Activated T-helper 1 cell treated with anti-CD3 and anti-CD28 coated beads, Interleukin-12 subunit alpha, Interleukin-12 subunit beta, Interleukin-2, Interleukin-4 antibody, amounts not matched to agents 30 ng/mL and 10 ng/mL and 1 ng/mL, durations not matched to agents 14 hours and 24 hours and 36 hours (primary cell): ENCODE data around the gene LHFPL2. TPM values are rescaled to one million over a fixed set of nuclear protein-coding genes. Genes with fewer than 3 reads are reported as not detected.
A peak's percentile ranks its signal among the peaks of the same experiment; 100 is the strongest.

ENCODE experiments used
- DNase-seq: peaks from one replicate; pipeline ENCODE4 v3.0.0; 2021; ENCODE audit warnings: low spot score
- H3K27ac Mint-ChIP-seq: one replicate; pipeline ENCODE4 v1.8.0; 2021; ENCODE audit warnings: mild to moderate bottlenecking, mixed read lengths
- H3K27me3 Mint-ChIP-seq: one replicate; pipeline ENCODE4 v1.8.0; 2022; ENCODE audit warnings: mild to moderate bottlenecking, moderate library complexity, mixed read lengths; ENCODE audit not compliant: insufficient read depth
- H3K36me3 Mint-ChIP-seq: one replicate; pipeline ENCODE4 v1.8.0; 2021; ENCODE audit warnings: low read depth, mixed read lengths
- H3K4me1 Mint-ChIP-seq: one replicate; pipeline ENCODE4 v1.8.0; 2021; ENCODE audit warnings: low read depth, mixed read lengths
- H3K4me3 Mint-ChIP-seq: one replicate; pipeline ENCODE4 v1.8.0; 2021; ENCODE audit warnings: mild to moderate bottlenecking, moderate library complexity, mixed read lengths
- H3K9me3 Mint-ChIP-seq: one replicate; pipeline ENCODE4 v1.8.0; 2021; ENCODE audit warnings: mixed read lengths
- intact Hi-C: fragments of 100-400 bp; cut with micrococcal nuclease; formaldehyde crosslinking; loops from one replicate; pipeline ENCODE4 v1.15.1; 2024
- total RNA-seq: library from RNA; stranded (reverse); gene quantifications from 2 replicates; pipeline ENCODE4 v1.2.3, GENCODE V29; 2022

The LHFPL2 gene
- total RNA-seq, 1 donor from 2014 or later, result 0.08 TPM

DNA sequence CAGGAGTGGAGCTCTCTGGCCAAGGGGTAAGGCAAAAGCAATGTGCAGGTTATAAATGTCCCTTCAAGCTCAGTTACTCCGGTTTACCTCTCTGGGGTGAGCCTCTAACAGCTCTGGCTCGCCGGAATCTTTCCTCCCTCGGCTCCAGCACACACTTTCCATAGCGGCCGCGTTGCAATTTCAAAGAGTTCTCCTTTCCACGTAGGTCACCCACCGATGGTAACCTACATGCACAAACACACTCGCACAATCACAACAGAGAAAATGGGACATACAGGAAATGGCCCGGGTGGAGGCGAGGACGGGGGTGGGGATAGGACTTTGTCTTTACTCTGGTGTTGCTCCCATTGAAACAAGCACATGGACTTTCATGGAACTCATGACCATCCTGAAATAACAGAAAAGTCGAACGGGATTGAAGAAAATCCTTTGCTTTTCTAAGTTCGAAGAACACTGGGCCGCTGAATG is 1.2 kb downstream of the LHFPL2 start:
- no peak for DNase-seq
- H3K9me3 Mint-ChIP-seq, result no peaks in the 10 kb centered on the region
- H3K27me3 Mint-ChIP-seq, result peaks cover 44% of the 10 kb centered on the region
- intact Hi-C loops, result loop anchor here (5.0 kb wide), 1 partner anchor 240 kb away; no protein-coding TSS in a partner anchor
- no peaks in the 10 kb centered on the region for H3K36me3 Mint-ChIP-seq
- H3K27ac Mint-ChIP-seq, result no peak overlapping the region
- H3K4me1 Mint-ChIP-seq, result peaks cover 16% of the 10 kb centered on the region
- H3K4me3 Mint-ChIP-seq, result peak overlapping the region; percentile 81

DNA sequence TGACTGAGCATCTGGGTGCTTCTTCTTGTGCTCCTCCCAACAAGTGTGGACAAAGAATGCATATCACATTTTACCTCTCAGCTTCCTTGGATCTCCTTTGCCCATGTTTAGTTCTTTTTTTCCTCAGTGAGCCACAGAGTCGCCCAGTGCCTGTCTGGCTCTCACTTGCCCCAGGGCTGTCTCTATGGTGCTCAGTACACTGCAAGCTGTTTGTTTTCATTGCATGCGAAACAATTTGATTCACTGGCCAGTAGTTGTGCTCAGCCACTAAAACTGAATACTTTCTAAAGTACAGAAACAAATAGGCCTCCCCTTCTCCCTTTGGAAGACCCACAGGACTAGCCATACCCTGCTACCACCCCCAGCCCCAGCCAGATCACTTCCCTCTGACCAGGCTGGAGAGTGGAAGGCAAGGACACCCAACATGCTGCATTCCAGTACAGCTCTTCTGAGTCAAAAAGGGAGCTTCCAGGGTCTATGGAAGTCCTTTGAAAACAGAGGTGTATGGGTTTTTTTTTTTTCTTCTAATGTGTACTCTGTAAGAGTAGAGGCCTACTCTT is 3.8 kb downstream of the LHFPL2 start:
- Mint-ChIP-seq H3K4me1 (peaks cover 12% of the 10 kb centered on the region), H3K36me3 (no peaks in the 10 kb centered on the region), H3K27me3 (peaks cover 29% of the 10 kb centered on the region), H3K27ac (no peak overlapping the region), H3K9me3 (no peaks in the 10 kb centered on the region), H3K4me3 (no peak overlapping the region)
- intact Hi-C loops, result loop anchor here (5.0 kb wide), 1 partner anchor 242 kb away; no protein-coding TSS in a partner anchor
- DNase-seq, result no peak

DNA sequence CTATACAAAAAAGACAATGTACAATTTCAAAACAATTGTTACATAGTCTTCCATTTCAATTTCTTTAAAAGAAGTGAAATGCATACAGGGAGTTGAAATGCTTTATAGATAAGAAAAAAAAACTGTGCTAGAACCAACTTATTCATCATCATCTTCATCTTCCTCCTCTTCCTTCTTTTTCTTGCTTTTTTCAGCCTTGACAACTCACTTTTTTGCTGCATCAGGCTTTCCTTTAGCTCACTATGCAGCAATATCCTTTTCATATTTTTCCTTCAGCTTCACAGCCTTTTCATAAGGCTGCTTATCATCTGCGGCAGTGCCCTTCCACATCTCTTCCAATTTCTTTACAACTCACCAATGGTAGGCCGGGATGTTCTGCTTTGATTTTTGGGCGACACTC is 4.4 kb downstream of the LHFPL2 start:
- H3K27ac Mint-ChIP-seq, result no peak overlapping the region
- peaks cover 10% of the 10 kb centered on the region for H3K4me1 Mint-ChIP-seq
- H3K36me3 Mint-ChIP-seq, result no peaks in the 10 kb centered on the region
- no peak overlapping the region for H3K4me3 Mint-ChIP-seq
- intact Hi-C loops, result no loop called here
- H3K27me3 Mint-ChIP-seq, result peaks cover 26% of the 10 kb centered on the region
- H3K9me3 Mint-ChIP-seq, result no peaks in the 10 kb centered on the region
- no peak for DNase-seq

DNA sequence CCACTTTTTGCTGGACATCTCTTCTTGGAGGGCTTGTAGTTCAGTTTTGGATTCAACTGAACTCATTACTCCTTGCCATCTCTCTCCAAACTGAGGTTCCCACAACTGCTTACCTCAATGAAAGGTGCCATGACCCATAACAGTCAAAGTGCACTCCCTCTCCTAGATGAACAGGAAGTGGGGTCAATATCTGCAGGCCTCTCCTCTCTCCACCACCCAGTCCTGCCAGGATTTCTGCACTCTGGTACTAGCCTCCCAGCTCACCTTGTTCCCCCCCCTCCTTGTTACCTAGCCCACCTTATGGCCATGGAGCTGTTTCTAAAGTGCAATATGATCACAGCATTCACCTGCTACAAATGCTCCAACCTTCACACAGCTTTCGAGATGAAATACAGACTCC is 5.9 kb downstream of the LHFPL2 start:
- no peak overlapping the region for H3K4me3 Mint-ChIP-seq
- DNase-seq, result no peak
- peaks cover 10% of the 10 kb centered on the region for H3K4me1 Mint-ChIP-seq
- H3K27ac Mint-ChIP-seq, result no peak overlapping the region
- no peaks in the 10 kb centered on the region for H3K36me3 Mint-ChIP-seq
- intact Hi-C loops, result no loop called here
- no peaks in the 10 kb centered on the region for H3K9me3 Mint-ChIP-seq
- peaks cover 26% of the 10 kb centered on the region for H3K27me3 Mint-ChIP-seq

DNA sequence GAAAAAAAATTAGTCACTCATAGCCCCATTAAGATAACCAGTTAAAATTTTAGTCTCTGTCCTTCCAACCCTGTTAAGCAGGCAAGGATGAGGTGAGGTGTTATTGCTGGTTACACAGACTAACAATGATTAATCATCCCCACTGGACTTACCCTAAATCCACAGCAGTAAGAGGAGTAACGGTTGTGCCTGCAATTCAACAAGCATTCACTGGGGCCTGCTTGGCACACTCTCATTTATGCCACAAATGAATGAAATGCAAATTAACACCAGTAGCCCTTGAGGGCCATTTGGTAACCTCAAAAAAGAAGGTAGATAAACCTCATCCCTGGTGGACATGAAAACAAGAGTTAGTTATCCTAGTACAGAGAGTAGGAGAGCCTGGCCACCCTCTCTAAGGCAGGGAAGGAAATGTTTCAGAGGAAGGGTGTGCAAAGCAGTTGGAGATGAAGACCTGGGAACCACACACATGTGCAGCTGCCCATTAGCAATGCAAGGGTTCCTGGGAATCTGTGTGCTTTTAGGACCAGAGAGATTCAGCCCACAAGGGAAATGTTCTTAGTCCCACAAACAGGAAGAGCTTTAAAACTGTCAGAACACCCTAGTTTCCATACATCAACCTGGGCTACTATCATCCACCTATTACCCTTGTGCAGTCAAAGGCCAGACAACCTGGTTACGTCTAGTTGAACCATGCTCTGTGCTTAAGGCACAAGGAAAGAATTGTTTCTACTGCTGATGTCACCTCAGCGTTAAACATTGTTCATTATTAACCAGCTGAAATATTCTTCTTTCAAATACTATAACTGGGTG is 7.7 kb downstream of the LHFPL2 start:
- no peak overlapping the region for H3K27ac Mint-ChIP-seq
- peaks cover 15% of the 10 kb centered on the region for H3K27me3 Mint-ChIP-seq
- no peaks in the 10 kb centered on the region for H3K4me1 Mint-ChIP-seq
- no peak overlapping the region for H3K4me3 Mint-ChIP-seq
- no peaks in the 10 kb centered on the region for H3K9me3 Mint-ChIP-seq
- H3K36me3 Mint-ChIP-seq, result no peaks in the 10 kb centered on the region
- no peak for DNase-seq
- intact Hi-C loops, result no loop called here

DNA sequence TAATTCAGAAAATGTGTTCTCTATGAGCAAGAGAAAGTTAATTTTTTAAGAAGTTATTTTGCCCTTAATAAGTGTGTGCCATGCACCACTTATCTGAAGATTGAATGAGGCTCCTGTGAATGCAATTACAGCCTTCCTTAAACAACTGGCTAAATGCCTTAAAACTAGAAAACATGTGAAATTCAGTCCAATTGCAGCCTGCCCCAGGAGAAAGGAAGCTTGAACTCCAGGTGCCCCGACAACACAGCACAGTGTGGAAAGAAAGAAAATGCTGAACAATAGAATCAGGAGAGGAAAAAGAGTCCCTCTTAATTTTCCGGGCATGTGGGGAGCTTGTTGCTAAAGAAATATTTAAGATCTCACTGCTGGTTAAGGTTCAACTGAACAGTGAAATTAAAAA is 8.8 kb downstream of the LHFPL2 start:
- intact Hi-C loops, result no loop called here
- no peaks in the 10 kb centered on the region for H3K36me3 Mint-ChIP-seq
- H3K27me3 Mint-ChIP-seq, result peaks cover 8% of the 10 kb centered on the region

DNA sequence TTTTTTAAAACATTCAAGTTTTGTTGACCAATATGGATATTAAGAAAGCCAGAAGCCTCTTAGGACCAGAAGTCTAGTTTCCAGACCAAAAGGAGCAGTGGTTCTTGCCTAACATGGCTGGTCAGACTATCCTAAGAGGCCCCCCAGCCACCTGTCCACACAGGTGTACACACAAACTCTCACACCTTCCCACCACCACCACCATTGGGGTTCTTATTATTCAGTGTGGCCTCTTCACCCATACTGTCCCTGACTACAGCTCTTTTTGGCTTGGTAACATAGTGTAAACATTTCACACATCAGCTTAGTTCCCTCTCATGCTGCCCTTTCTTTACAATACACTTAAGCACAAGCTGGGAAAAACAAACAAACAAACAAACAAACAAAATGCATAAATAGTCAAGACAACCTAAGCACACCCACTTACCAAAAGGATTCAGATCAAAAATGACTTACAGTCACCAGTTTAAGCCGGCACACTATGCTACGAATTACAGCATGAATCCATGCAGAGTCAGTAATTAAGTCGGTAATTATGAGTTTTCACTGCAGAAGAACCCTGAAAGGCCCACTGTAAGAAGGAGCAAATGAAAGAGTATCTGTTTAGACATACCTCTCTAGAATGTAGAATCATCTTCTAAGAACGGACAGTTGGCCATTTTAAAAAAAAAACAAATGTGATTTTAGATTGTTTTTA is 9.5 kb downstream of the LHFPL2 start:
- H3K36me3 Mint-ChIP-seq, result no peaks in the 10 kb centered on the region

More for the DNA sequence above, 8.8 kb downstream of the LHFPL2 start:
- Mint-ChIP-seq H3K9me3 (no peaks in the 10 kb centered on the region), H3K4me3 (no peak overlapping the region), H3K27ac (no peak overlapping the region), H3K4me1 (no peaks in the 10 kb centered on the region)
- no peak for DNase-seq

DNA sequence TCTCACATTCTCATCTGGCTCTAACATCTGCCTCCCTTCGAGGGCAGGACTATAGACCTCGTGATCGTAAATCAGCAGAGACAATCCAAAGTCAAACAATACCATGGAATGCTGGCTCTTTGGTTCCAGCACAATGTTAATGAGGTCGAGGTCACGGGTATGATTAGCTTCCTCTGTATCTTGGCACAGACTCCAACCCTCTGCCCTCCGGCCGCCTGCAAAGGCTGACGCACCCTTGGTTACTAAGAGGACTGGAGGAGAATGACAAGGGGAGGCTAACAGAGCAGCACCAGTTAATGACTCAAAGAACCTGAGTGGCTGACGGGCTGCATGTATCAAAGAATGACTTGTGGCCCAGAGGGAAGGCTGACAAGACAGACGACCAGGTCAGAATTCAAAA is 10.1 kb downstream of the LHFPL2 start:
- peaks cover 8% of the 10 kb centered on the region for H3K27me3 Mint-ChIP-seq
- no peaks in the 10 kb centered on the region for H3K9me3 Mint-ChIP-seq
- H3K27ac Mint-ChIP-seq, result no peak overlapping the region
- intact Hi-C loops, result no loop called here
- no peak for DNase-seq
- H3K36me3 Mint-ChIP-seq, result no peaks in the 10 kb centered on the region
- no peaks in the 10 kb centered on the region for H3K4me1 Mint-ChIP-seq
- no peak overlapping the region for H3K4me3 Mint-ChIP-seq

More for the DNA sequence above, 9.5 kb downstream of the LHFPL2 start:
- DNase-seq, result no peak
- Mint-ChIP-seq H3K4me1 (no peaks in the 10 kb centered on the region), H3K27ac (no peak overlapping the region), H3K27me3 (peaks cover 8% of the 10 kb centered on the region), H3K4me3 (no peak overlapping the region), H3K9me3 (no peaks in the 10 kb centered on the region)
- intact Hi-C loops, result no loop called here

DNA sequence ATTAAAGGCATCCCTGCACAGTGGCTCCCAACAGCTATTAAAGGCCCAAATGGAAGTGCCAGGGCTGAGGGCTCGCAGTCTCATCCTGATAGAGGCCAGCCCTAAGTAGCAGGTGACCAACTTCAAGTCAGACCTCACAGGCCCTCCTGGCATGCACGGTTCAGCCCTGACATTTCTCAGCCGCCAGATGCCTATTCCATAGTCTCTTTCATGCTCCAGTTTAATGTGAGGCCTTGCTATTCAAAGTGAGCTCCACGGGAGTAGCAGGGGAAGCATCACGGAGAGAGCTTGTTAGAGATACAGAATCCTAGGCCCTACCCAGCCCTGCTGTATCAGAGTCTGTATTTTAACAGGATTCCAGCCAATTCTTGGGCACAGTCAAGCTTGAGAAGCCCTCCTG is 11.1 kb downstream of the LHFPL2 start:
- no peak for DNase-seq
- H3K9me3 Mint-ChIP-seq, result no peaks in the 10 kb centered on the region
- H3K36me3 Mint-ChIP-seq, result no peaks in the 10 kb centered on the region
- peaks cover 3% of the 10 kb centered on the region for H3K27me3 Mint-ChIP-seq
- intact Hi-C loops, result no loop called here
- no peak overlapping the region for H3K4me3 Mint-ChIP-seq
- H3K27ac Mint-ChIP-seq, result no peak overlapping the region
- H3K4me1 Mint-ChIP-seq, result no peaks in the 10 kb centered on the region

DNA sequence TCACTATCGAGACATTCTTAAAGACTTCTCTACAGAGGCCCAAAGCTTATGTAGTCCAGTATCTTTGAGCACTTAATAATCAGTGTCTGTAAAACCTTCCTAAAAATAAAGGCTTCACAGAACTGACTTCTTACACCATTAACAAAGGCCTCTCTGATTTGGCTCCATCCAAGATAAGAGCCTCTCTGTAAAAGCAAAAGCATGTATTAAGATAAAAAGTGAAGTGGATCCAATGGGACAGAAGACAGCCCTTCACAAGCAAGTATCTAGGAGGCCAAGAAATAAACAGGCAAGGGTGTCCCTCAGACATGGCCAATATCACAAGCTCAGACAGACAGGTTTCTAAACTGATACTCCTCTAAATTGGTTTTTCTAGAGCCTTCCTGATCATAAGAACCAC is 11.9 kb downstream of the LHFPL2 start:
- Mint-ChIP-seq H3K27me3 (peaks cover 3% of the 10 kb centered on the region), H3K36me3 (no peaks in the 10 kb centered on the region), H3K27ac (no peak overlapping the region), H3K4me3 (no peak overlapping the region), H3K4me1 (no peaks in the 10 kb centered on the region), H3K9me3 (no peaks in the 10 kb centered on the region)
- intact Hi-C loops, result no loop called here
- DNase-seq, result no peak

DNA sequence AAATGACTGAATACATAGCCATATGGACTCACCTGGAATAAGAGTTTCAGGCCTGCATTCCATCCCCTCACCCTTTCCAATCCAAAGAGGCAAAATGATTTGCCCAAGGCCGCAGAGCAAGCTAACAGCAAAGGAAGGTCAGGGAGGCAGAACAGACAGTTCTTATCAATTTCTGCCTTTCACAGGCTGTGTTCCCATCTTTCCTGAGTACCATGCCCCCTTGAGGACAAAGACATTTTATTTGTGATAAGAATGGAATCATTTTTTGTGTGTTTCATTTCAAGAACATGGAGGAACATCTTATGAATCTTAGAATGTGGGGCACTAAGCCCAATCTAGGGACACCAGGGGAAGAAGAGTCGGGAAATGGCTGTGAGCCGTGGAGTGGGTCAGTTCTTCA is 13.9 kb downstream of the LHFPL2 start:
- Mint-ChIP-seq H3K4me1 (no peaks in the 10 kb centered on the region), H3K9me3 (no peaks in the 10 kb centered on the region), H3K4me3 (no peak overlapping the region), H3K27ac (no peak overlapping the region), H3K27me3 (peaks cover 5% of the 10 kb centered on the region), H3K36me3 (no peaks in the 10 kb centered on the region)
- DNase-seq, result no peak
- intact Hi-C loops, result no loop called here

DNA sequence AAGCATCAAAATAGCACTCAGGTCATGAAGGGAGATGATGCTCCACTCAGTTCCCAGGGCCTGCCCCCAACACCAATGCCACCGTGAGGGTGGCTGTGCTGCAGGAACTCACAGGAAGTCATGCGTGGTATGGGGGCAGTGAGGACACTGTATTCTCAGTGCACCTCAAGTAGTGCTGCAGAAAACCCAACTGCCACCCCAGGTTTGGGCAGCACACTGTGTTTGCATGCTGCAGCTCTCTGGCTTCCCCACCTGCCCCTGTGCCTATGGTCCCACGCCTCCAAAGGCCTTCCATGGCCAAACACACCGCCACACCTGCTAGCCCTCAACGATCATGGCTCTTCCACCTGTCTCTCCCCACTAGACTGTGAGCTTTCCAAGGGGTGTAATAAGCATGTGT is 14.3 kb downstream of the LHFPL2 start:
- DNase-seq, result no peak
- Mint-ChIP-seq H3K27ac (no peak overlapping the region), H3K27me3 (peaks cover 6% of the 10 kb centered on the region), H3K9me3 (no peaks in the 10 kb centered on the region), H3K4me3 (no peak overlapping the region), H3K4me1 (no peaks in the 10 kb centered on the region), H3K36me3 (no peaks in the 10 kb centered on the region)
- intact Hi-C loops, result no loop called here

DNA sequence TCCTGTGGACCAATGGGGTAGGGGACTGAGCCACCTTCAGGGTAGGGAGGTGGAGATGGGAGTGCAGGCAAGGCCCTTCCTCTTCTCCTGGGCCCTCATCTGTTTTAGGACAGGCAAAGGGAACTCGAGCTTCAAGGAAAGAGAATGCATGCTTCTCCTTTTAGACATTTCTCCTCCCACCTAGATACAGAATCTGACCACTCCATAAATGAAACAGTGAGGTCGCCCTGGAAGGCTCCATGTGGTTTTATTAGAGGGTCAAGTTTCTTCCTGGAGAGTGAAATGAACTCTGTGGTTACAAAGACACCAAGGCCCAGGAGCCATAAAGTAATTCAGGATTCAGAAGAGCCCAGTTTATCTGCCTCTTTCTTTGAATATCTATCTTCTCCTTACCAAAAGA is 14.9 kb downstream of the LHFPL2 start:
- DNase-seq, result no peak
- H3K9me3 Mint-ChIP-seq, result no peaks in the 10 kb centered on the region
- H3K4me3 Mint-ChIP-seq, result no peak overlapping the region
- no peak overlapping the region for H3K27ac Mint-ChIP-seq
- intact Hi-C loops, result no loop called here
- H3K36me3 Mint-ChIP-seq, result no peaks in the 10 kb centered on the region
- H3K4me1 Mint-ChIP-seq, result no peaks in the 10 kb centered on the region
- H3K27me3 Mint-ChIP-seq, result peaks cover 8% of the 10 kb centered on the region
